A549 (cell line): Measurements from ENCODE around the gene KANK2. TPM values are rescaled to one million over a fixed set of nuclear protein-coding genes. Genes with fewer than 3 reads are reported as not detected.

Experiments used
- ATAC-seq, 2 experiments: fragments of 200-7000 bp in 1 of 2; fragments of >200 bp in 1 of 2; cut with Nextera tagmentation in 1 of 2; cut with Tn5 transposase in 1 of 2; 3 replicates each; pipeline versions ENCODE4 v1.8.0 to v1.9.1; 2018 to 2020; ENCODE audit warnings: mild to moderate bottlenecking in 1 of 2, moderate library complexity in 1 of 2
- CTCF ChIA-PET: fragments of 300-600 bp; sonication (Branson Sonifier 250); formaldehyde crosslinking; extraction: SDS; loops from one replicate; lab custom pipeline; 2021; ENCODE audit warnings: antibody characterized with exemption, inconsistent platforms; lab: Yijun Ruan, JAX
- POLR2A ChIA-PET: fragments of 350-600 bp; formaldehyde crosslinking; extraction: SDS; loops from one replicate; lab custom pipeline; 2021; ENCODE audit warnings: antibody characterized with exemption, inconsistent platforms; lab: Yijun Ruan, JAX
- DNase-seq, 2 experiments: peaks; one replicate each; pipeline versions ENCODE4 v3.0.0 to v3.0.0-alpha.2; 2011 to 2016; ENCODE audit warnings: low read depth in 1 of 2, low spot score in 1 of 2
- FAIRE-seq: peaks from 2 replicates; lab custom pipeline; 2011; peaks lifted over from hg19 to GRCh38; lab: Jason Lieb, UNC
- H3K27ac ChIP-seq, 2 experiments: fragments of >200 bp; sonication (Bioruptor Twin); formaldehyde crosslinking; 3 replicates each; pipeline ENCODE4 v1.5.1; 2016 to 2017
- H3K4me1 ChIP-seq: fragments of >200 bp; sonication (Bioruptor Twin); formaldehyde crosslinking; 3 replicates; pipeline ENCODE4 v1.6.1; 2016
- H3K4me2 ChIP-seq: fragments of >200 bp; sonication (Bioruptor Twin); formaldehyde crosslinking; 3 replicates; pipeline ENCODE4 v1.6.1; 2016
- H3K4me3 ChIP-seq: fragments of >200 bp; sonication (Bioruptor Twin); formaldehyde crosslinking; 3 replicates; pipeline ENCODE4 v1.5.1; 2016
- H3K9me3 ChIP-seq: fragments of >200 bp; sonication (Bioruptor Twin); formaldehyde crosslinking; 3 replicates; pipeline ENCODE4 v1.6.1; 2016
- CBX2 ChIP-seq: fragments of 200-600 bp; sonication (generic); IDR thresholded peaks from 2 replicates; pipeline ENCODE4 v1.6.1; 2016; ENCODE audit warnings: low read depth, mild to moderate bottlenecking, borderline replicate concordance
- CEBPB ChIP-seq, 2 experiments: fragments of >200 bp in 1 of 2; sonication (Bioruptor Twin) in 1 of 2; formaldehyde crosslinking in 1 of 2; IDR thresholded peaks; 2 replicates each; pipeline ENCODE4 v1.6.1; 2012 to 2016
- CTCF ChIP-seq: fragments of >200 bp; sonication (Bioruptor Twin); formaldehyde crosslinking; IDR thresholded peaks from 3 replicates; pipeline ENCODE4 v1.5.1; 2016
- E2F6 ChIP-seq: IDR thresholded peaks from 2 replicates; pipeline ENCODE4 v1.6.1; 2012; ENCODE audit warnings: low read depth, borderline replicate concordance
- EHF ChIP-seq: fragments of 250-450 bp; sonication (Bioruptor Pico); IDR thresholded peaks from 2 replicates; pipeline ENCODE4 v1.5.0; 2020; ENCODE audit warnings: mild to moderate bottlenecking
- EHMT2 ChIP-seq: fragments of 200-600 bp; sonication (generic); IDR thresholded peaks from 2 replicates; pipeline ENCODE4 v1.6.1; 2016; ENCODE audit warnings: antibody characterized with exemption, low read depth, mild to moderate bottlenecking, moderate library complexity
- ESRRA ChIP-seq: fragments of 150-350 bp; IDR thresholded peaks from 2 replicates; pipeline ENCODE4 v1.6.1; 2014; ENCODE audit warnings: mild to moderate bottlenecking, low read length, borderline replicate concordance
- FOSL2 ChIP-seq, 2 experiments: fragments of 450-650 bp in 1 of 2; fragments of >200 bp in 1 of 2; sonication (Bioruptor Twin) in 1 of 2; formaldehyde crosslinking; IDR thresholded peaks; 2 replicates each; pipeline versions ENCODE4 v1.5.0 to v1.6.1; 2016 to 2020; ENCODE audit warnings: mild to moderate bottlenecking in 1 of 2, moderate library complexity in 1 of 2
- HDAC2 ChIP-seq: fragments of 200-600 bp; sonication (generic); IDR thresholded peaks from 2 replicates; pipeline ENCODE4 v1.6.1; 2016
- HEYL ChIP-seq: fragments of 250-450 bp; sonication (Bioruptor Pico); IDR thresholded peaks from 2 replicates; pipeline ENCODE4 v1.8.0; 2021; ENCODE audit warnings: mild to moderate bottlenecking, moderate library complexity
- HOXB13 ChIP-seq: fragments of 250-450 bp; sonication (Bioruptor Pico); IDR thresholded peaks from 2 replicates; pipeline ENCODE4 v1.5.0; 2020; ENCODE audit warnings: low read depth, mild to moderate bottlenecking, moderate library complexity
- HOXB5 ChIP-seq: fragments of 250-450 bp; sonication (Bioruptor Pico); IDR thresholded peaks from 2 replicates; pipeline ENCODE4 v1.5.0; 2020; ENCODE audit warnings: mild to moderate bottlenecking, moderate library complexity
- JUNB ChIP-seq: fragments of >200 bp; sonication (Bioruptor Twin); formaldehyde crosslinking; IDR thresholded peaks from 2 replicates; pipeline ENCODE4 v1.6.1; 2016
- KDM5A ChIP-seq: fragments of 200-600 bp; sonication (generic); IDR thresholded peaks from 2 replicates; pipeline ENCODE4 v1.6.1; 2016; ENCODE audit warnings: antibody characterized with exemption, mild to moderate bottlenecking
- MAFK ChIP-seq: fragments of 450-650 bp; IDR thresholded peaks from 2 replicates; pipeline ENCODE4 v1.6.1; 2014; ENCODE audit not compliant: partially characterized antibody
- MAX ChIP-seq: IDR thresholded peaks from 2 replicates; pipeline ENCODE4 v1.6.1; 2012
- MYC ChIP-seq: IDR thresholded peaks from 2 replicates; pipeline ENCODE4 v1.6.1; 2012; ENCODE audit warnings: mild to moderate bottlenecking, inconsistent platforms, low read length, improper control_type of control experiment, borderline replicate concordance
- NPAS2 ChIP-seq: fragments of 250-450 bp; sonication (Bioruptor Pico); IDR thresholded peaks from 2 replicates; pipeline ENCODE4 v1.8.0; 2022; ENCODE audit warnings: mild to moderate bottlenecking, moderate library complexity, borderline replicate concordance
- PBX3 ChIP-seq: IDR thresholded peaks from 2 replicates; pipeline ENCODE4 v1.6.1; 2012
- PHF8 ChIP-seq: fragments of 200-600 bp; sonication (generic); IDR thresholded peaks from 2 replicates; pipeline ENCODE4 v1.6.1; 2016; ENCODE audit warnings: low read depth, mild to moderate bottlenecking, antibody characterized with exemption, moderate library complexity, borderline replicate concordance
- POLR2AphosphoS2 ChIP-seq: conservative IDR thresholded peaks from 2 replicates; pipeline ENCODE4 v1.6.1; 2012; ENCODE audit warnings: low read length, improper control_type of control experiment, inconsistent platforms
- RARB ChIP-seq: fragments of 250-450 bp; sonication (Bioruptor Pico); IDR thresholded peaks from 2 replicates; pipeline ENCODE4 v1.8.0; 2021; ENCODE audit warnings: mild to moderate bottlenecking, moderate library complexity
- RFX5 ChIP-seq: fragments of 450-650 bp; IDR thresholded peaks from 2 replicates; pipeline ENCODE4 v1.7.1; 2014; ENCODE audit warnings: antibody characterized with exemption, mild to moderate bottlenecking, moderate library complexity
- RNF2 ChIP-seq: fragments of 200-600 bp; sonication (generic); IDR thresholded peaks from 2 replicates; pipeline ENCODE4 v1.6.1; 2016; ENCODE audit warnings: low read depth, mild to moderate bottlenecking, antibody characterized with exemption, moderate library complexity, borderline replicate concordance
- SMC3 ChIP-seq: fragments of >200 bp; sonication (Bioruptor Twin); formaldehyde crosslinking; IDR thresholded peaks from 3 replicates; pipeline ENCODE4 v1.6.1; 2018; ENCODE audit warnings: inconsistent platforms
- SREBF2 ChIP-seq: fragments of 450-650 bp; IDR thresholded peaks from 2 replicates; pipeline ENCODE4 v1.6.1; 2014; ENCODE audit warnings: mild to moderate bottlenecking, moderate library complexity
- TFCP2L1 ChIP-seq: fragments of 250-450 bp; sonication (Bioruptor Pico); IDR thresholded peaks from 2 replicates; pipeline ENCODE4 v1.5.0; 2021; ENCODE audit warnings: mild to moderate bottlenecking
- TP53 ChIP-seq: fragments of 250-450 bp; sonication (Bioruptor Pico); IDR thresholded peaks from 2 replicates; pipeline ENCODE4 v1.5.0; 2021; ENCODE audit warnings: mild to moderate bottlenecking, moderate library complexity
- ZC3H11A ChIP-seq: fragments of 450-650 bp; IDR thresholded peaks from 2 replicates; pipeline ENCODE4 v1.6.1; 2014; ENCODE audit warnings: antibody characterized with exemption, mild to moderate bottlenecking
- ZNF302 ChIP-seq: fragments of 250-450 bp; sonication (Bioruptor Pico); IDR thresholded peaks from 2 replicates; pipeline ENCODE4 v1.9.0; 2021; ENCODE audit warnings: inconsistent platforms, mild to moderate bottlenecking, moderate library complexity
- WGBS: methylation state at CpG from one replicate; pipeline ENCODE4 v1.1.6; 2017; ENCODE audit errors: missing lambda C conversion rate; 5-methylcytosine and 5-hydroxymethylcytosine counted together
- polyA plus RNA-seq, 4 experiments: library from polyadenylated mRNA; depleted of rRNA in 3 of 4; stranded (reverse); fragments of >200 nt; fragmentation: RNase III in 1 of 4; extraction: RNeasy Plus Mini Kit Qiagen cat#74134 plus additional on column Dnase treatment in 1 of 4; gene quantifications; 2 replicates in 3 of 4; 3 replicates in 1 of 4; pipeline ENCODE4 v1.2.3, GENCODE V29; 2011 to 2017
- TF ChIP-seq, protein P1 (sequence below): fragments of >200 bp; sonication (Bioruptor Twin); formaldehyde crosslinking; IDR thresholded peaks from 2 replicates; pipeline ENCODE4 v1.6.1; 2016
- TF ChIP-seq, protein P2 (sequence below): fragments of 450-650 bp; IDR thresholded peaks from 2 replicates; pipeline ENCODE4 v1.6.1; 2014; ENCODE audit warnings: antibody characterized with exemption
- TF ChIP-seq, protein P3 (sequence below): fragments of 200-600 bp; sonication (generic); IDR thresholded peaks from 2 replicates; pipeline ENCODE4 v1.6.1; 2016; ENCODE audit warnings: antibody characterized with exemption, mild to moderate bottlenecking, moderate library complexity

Gene KANK2
- polyA plus RNA-seq, 2 of the 4 experiments (the other 2 are of a cell fraction) = 20.5 to 68.0 TPM

DNA sequence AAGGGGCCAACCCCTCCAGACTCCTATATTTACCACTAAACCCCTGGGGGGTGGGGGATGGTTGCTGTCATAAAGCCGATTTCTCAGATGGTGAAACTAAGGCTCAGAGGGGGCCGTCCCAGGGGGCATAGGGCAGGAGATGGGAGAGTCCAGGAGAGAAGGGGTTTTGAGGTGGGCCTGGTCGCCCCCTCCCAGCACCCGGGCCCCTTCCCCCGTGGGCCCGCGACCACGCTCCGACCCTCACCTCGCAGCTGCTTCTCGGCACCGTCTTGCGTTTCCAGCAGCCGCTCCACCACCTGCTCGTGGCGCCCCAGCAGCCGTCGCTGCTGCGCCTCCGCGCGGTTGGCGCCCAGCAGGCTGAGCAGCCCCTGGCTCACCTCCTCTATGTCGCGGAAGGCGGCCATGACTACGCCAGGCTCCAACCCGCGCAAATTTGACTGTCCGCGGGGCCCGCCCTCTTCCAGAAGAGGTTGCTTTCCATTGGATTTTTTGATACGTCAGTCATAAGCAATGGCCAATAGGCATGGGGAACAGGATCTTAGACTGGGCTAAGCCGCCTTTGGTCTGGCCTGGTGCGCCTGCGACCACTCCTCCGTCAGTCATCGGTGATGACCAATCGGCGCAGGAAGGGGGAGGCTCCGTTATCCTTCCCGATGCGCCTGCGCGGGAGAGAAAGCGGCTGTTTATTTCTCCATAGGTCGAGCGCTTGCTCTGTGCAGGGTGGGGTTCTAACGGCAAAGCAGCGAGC is 41.8 kb downstream of the KANK2 start, which contains the start of gene SPC24:
Gene SPC24 (minus strand): TSS at position 410 of the 748 bp plus-strand sequence. CDS start 6 bp downstream, at position 404.
- WGBS = 0% methylated on average over 14 of the region's 50 CpGs
- FAIRE-seq (no peak), ATAC-seq (peak; percentile 96 to 99), DNase-seq (peak; percentile 97 to 98)
- 0 out of 3 replicates have a peak, but pooled peaks cover 1% of the 10 kb centered on the region for H3K9me3 ChIP-seq
- peak within 1 kb of the TSS; percentile 89 for H3K4me3 ChIP-seq
- POLR2A ChIA-PET = no interaction called here
- CTCF ChIA-PET = interaction anchor here (0.8 to 1.3 kb wide), 4 partner anchors 18 to 327 kb away, joined by 3 to 4 read pairs (median 4); no protein-coding TSS in a partner anchor
- peak within 1 kb of the TSS; percentile 86 to 95 for H3K27ac ChIP-seq
- H3K4me1 ChIP-seq = peaks cover 26% of the 10 kb centered on the region
- peak within 1 kb of the TSS; percentile 73 for H3K4me2 ChIP-seq
- no peak for TF ChIP-seq HOXB13 (CRISPR knock-in tag)
- TF ChIP-seq FOSL2 (IDR thresholded peaks at IDR 0.05) = no peak
- no peak; the same call in 1 of the 2 replicates for TF ChIP-seq FOSL2 (CRISPR knock-in tag; IDR thresholded peaks at IDR 0.05)
- TF ChIP-seq ZC3H11A = no peak
- TF ChIP-seq MYC = no peak
- TF ChIP-seq EHF (CRISPR knock-in tag) = no peak
- TF ChIP-seq, protein P1, sequence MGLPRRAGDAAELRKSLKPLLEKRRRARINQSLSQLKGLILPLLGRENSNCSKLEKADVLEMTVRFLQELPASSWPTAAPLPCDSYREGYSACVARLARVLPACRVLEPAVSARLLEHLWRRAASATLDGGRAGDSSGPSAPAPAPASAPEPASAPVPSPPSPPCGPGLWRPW = no peak
- TF ChIP-seq EHMT2 = no peak
- TF ChIP-seq SMC3 = no peak
- TF ChIP-seq E2F6 = peak; percentile 27; the same call in 1 of the 2 replicates
- TF ChIP-seq TP53 = no peak
- no peak for TF ChIP-seq HDAC2
- TF ChIP-seq MAFK = peak; percentile 3
- TF ChIP-seq HEYL (CRISPR knock-in tag) = no peak
- no peak for TF ChIP-seq ZNF302 (CRISPR knock-in tag)
- no peak for TF ChIP-seq HOXB5 (CRISPR knock-in tag)
- no peak for TF ChIP-seq TFCP2L1 (CRISPR knock-in tag)
- TF ChIP-seq, protein P2, sequence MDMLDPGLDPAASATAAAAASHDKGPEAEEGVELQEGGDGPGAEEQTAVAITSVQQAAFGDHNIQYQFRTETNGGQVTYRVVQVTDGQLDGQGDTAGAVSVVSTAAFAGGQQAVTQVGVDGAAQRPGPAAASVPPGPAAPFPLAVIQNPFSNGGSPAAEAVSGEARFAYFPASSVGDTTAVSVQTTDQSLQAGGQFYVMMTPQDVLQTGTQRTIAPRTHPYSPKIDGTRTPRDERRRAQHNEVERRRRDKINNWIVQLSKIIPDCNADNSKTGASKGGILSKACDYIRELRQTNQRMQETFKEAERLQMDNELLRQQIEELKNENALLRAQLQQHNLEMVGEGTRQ = no peak
- TF ChIP-seq KDM5A = peak; percentile 84
- TF ChIP-seq CBX2 = no peak
- peak; percentile 38; the same call in 1 of the 2 replicates for TF ChIP-seq MAX
- TF ChIP-seq RNF2 = no peak
- no peak for TF ChIP-seq RFX5
- TF ChIP-seq RARB (CRISPR knock-in tag) = no peak
- TF ChIP-seq SREBF2 = no peak
- TF ChIP-seq NPAS2 (CRISPR knock-in tag) = no peak
- TF ChIP-seq, protein P3, sequence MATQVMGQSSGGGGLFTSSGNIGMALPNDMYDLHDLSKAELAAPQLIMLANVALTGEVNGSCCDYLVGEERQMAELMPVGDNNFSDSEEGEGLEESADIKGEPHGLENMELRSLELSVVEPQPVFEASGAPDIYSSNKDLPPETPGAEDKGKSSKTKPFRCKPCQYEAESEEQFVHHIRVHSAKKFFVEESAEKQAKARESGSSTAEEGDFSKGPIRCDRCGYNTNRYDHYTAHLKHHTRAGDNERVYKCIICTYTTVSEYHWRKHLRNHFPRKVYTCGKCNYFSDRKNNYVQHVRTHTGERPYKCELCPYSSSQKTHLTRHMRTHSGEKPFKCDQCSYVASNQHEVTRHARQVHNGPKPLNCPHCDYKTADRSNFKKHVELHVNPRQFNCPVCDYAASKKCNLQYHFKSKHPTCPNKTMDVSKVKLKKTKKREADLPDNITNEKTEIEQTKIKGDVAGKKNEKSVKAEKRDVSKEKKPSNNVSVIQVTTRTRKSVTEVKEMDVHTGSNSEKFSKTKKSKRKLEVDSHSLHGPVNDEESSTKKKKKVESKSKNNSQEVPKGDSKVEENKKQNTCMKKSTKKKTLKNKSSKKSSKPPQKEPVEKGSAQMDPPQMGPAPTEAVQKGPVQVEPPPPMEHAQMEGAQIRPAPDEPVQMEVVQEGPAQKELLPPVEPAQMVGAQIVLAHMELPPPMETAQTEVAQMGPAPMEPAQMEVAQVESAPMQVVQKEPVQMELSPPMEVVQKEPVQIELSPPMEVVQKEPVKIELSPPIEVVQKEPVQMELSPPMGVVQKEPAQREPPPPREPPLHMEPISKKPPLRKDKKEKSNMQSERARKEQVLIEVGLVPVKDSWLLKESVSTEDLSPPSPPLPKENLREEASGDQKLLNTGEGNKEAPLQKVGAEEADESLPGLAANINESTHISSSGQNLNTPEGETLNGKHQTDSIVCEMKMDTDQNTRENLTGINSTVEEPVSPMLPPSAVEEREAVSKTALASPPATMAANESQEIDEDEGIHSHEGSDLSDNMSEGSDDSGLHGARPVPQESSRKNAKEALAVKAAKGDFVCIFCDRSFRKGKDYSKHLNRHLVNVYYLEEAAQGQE = no peak
- no peak for TF ChIP-seq JUNB
- no peak for TF ChIP-seq CTCF
- no peak for TF ChIP-seq POLR2AphosphoS2
- TF ChIP-seq CEBPB (IDR thresholded peaks at IDR 0.05) = no peak
- no peak for TF ChIP-seq ESRRA
- no peak for TF ChIP-seq PHF8
- peak; percentile 89 for TF ChIP-seq PBX3
